ENCODE measurements around the gene OGFOD1. TPM values are rescaled to one million over a fixed set of nuclear protein-coding genes. Genes with fewer than 3 reads are reported as not detected.

OGFOD1 gene
- total RNA-seq, 1 experiment from 2014 or later: 55.5 TPM

DNA sequence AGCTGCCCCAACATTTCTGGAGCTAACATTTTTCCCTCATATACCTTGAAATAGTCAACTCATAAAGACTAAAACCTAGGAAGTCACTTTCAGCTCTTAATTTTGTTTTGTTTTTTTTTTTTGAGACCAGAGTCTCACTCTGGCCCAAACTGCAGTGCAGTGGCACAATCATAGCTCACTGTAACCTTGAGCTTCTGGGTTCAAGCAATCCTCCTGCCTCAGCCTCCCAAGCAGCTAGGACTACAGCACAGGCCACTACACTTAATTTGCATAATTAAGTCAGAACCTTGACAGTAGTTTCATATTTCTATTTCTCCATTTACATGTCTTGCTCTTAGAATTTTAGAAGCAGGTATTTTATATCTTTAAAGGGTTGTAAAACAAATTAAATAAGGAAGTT, 30.7 kb upstream of the OGFOD1 start:
- ATAC-seq (no peak), DNase-seq (no peak)
- H3K79me2 ChIP-seq (ENCODE audit: low read length): peaks cover 91% of the 10 kb centered on the region
- ChIA-PET CTCF (no interaction called here), POLR2A (ENCODE audit: unreplicated experiment) (no interaction called here)
- no peaks in the 10 kb centered on the region for H3K27me3 ChIP-seq (ENCODE audit: low read length)
- H3K4me3 ChIP-seq (ENCODE audit: low read length): no peak overlapping the region
- H3K27ac ChIP-seq (ENCODE audit: low read length): no peak overlapping the region
- intact Hi-C loops (cut with micrococcal nuclease): no loop called here
- no TSS peak for BruUV-seq (replicated peaks)
- no peaks in the 10 kb centered on the region for H3K9me2 ChIP-seq (replicated peaks; ENCODE audit: low read length)
- no peak overlapping the region for H3K9ac ChIP-seq (ENCODE audit: low read length)
- no peak overlapping the region for H2AFZ ChIP-seq (ENCODE audit: low read length)
- no peaks in the 10 kb centered on the region for H3K36me3 ChIP-seq (ENCODE audit: low read depth, low read length)
- H3K4me1 ChIP-seq (ENCODE audit: insufficient read depth, low read length): peaks cover 42% of the 10 kb centered on the region
- no peak overlapping the region for H3K4me2 ChIP-seq (ENCODE audit: low read length)
- no peaks in the 10 kb centered on the region for H3K9me3 ChIP-seq (ENCODE audit: low read length)
- H3F3A ChIP-seq (ENCODE audit: low read length, unreplicated experiment): no peaks in the 10 kb centered on the region
- peaks cover 22% of the 10 kb centered on the region; the same call in 1 of the 2 replicates for H4K20me1 ChIP-seq (ENCODE audit: low read length)
- TF ChIP-seq, protein P1, sequence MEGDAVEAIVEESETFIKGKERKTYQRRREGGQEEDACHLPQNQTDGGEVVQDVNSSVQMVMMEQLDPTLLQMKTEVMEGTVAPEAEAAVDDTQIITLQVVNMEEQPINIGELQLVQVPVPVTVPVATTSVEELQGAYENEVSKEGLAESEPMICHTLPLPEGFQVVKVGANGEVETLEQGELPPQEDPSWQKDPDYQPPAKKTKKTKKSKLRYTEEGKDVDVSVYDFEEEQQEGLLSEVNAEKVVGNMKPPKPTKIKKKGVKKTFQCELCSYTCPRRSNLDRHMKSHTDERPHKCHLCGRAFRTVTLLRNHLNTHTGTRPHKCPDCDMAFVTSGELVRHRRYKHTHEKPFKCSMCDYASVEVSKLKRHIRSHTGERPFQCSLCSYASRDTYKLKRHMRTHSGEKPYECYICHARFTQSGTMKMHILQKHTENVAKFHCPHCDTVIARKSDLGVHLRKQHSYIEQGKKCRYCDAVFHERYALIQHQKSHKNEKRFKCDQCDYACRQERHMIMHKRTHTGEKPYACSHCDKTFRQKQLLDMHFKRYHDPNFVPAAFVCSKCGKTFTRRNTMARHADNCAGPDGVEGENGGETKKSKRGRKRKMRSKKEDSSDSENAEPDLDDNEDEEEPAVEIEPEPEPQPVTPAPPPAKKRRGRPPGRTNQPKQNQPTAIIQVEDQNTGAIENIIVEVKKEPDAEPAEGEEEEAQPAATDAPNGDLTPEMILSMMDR (conservative IDR thresholded peaks at IDR 0.05; ENCODE audit: low read depth, low read length): no peak
- TF ChIP-seq EZH2phosphoT487 (IDR thresholded peaks at IDR 0.05; ENCODE audit: borderline replicate concordance, low read length): no peak
- TF ChIP-seq EZH2 (IDR thresholded peaks at IDR 0.05; ENCODE audit: low read length, unreplicated experiment): no peak

DNA sequence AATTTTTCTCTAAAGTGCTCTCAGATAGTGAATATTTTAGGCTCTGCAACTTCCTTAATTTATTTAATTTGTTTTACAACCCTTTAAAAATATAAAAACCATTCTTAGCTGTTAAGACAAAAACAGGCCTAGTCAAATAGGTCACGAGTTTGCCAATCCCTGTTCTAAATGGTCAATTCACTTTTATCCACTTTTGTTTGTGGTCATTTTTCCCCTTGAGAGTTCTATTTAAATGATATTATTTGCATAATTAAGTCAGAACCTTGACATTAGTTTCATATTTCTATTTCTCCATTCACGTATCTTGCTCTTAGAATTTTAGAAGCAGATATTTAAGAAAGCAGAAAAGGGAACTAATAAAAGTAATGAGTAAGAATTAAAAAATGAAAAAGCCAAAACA, 30.0 kb upstream of the OGFOD1 start:
- BruUV-seq (replicated peaks): no TSS peak

DNA sequence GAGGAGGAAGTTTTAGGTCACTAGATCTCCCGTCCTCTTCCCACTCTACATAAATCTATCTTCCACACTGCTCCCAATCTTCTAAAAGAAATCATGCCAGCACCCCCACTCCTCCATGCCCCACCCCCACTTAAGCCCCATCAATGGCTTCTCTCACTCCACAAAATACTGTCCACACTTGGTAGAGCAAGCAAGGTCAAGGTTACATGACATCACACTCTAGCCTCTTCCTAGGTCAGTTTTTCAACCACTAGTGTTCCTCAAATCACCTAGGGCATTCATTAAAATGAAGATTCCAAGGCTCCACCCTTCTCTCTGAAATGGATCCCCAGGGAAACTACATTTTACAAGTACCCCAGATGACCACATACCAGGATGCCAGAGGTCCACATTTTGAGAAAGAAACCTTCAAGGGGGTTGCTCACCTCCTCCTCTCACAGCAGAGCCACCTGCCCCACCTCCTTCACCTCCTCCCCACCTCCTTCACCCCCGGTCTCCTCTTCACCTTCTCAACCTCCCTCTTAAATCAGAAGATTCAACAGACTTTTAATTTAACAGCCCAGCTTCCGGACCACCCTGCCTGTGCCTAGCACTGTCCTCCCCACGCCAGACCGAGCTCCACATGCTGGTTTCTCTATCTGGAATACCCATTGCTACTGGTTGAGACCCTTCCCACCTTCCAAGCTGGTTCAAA, 29.2 kb upstream of the OGFOD1 start:
- intact Hi-C loops (cut with micrococcal nuclease): no loop called here
- Histone ChIP-seq H3K9ac (ENCODE audit: low read length) (no peak overlapping the region), H3K27me3 (ENCODE audit: low read length) (no peaks in the 10 kb centered on the region), H3K4me1 (ENCODE audit: insufficient read depth, low read length) (peaks cover 47% of the 10 kb centered on the region), H3K4me2 (ENCODE audit: low read length) (peak overlapping the region; percentile 87; the same call in 1 of the 2 replicates), H3F3A (ENCODE audit: low read length, unreplicated experiment) (peaks cover 3% of the 10 kb centered on the region), H3K9me3 (ENCODE audit: low read length) (no peaks in the 10 kb centered on the region), H3K9me2 (replicated peaks; ENCODE audit: low read length) (no peaks in the 10 kb centered on the region), H3K4me3 (ENCODE audit: low read length) (no peak overlapping the region), H2AFZ (ENCODE audit: low read length) (no peak overlapping the region), H4K20me1 (ENCODE audit: low read length) (peaks cover 22% of the 10 kb centered on the region; the same call in 1 of the 2 replicates), H3K79me2 (ENCODE audit: low read length) (peaks cover 77% of the 10 kb centered on the region), H3K27ac (ENCODE audit: low read length) (no peak overlapping the region), H3K36me3 (ENCODE audit: low read depth, low read length) (no peaks in the 10 kb centered on the region)
- CTCF ChIA-PET: no interaction called here
- no TSS peak for BruUV-seq (replicated peaks)
- DNase-seq (no peak), ATAC-seq (no peak)
- POLR2A ChIA-PET (ENCODE audit: unreplicated experiment): no interaction called here
- TF ChIP-seq EZH2 (IDR thresholded peaks at IDR 0.05; ENCODE audit: low read length, unreplicated experiment) (no peak), EZH2phosphoT487 (IDR thresholded peaks at IDR 0.05; ENCODE audit: borderline replicate concordance, low read length) (no peak)
- TF ChIP-seq, protein P1 (conservative IDR thresholded peaks at IDR 0.05; ENCODE audit: low read depth, low read length): no peak

More for the DNA sequence above, 30.0 kb upstream of the OGFOD1 start:
- Histone ChIP-seq H3K27ac (ENCODE audit: low read length) (no peak overlapping the region), H3F3A (ENCODE audit: low read length, unreplicated experiment) (no peaks in the 10 kb centered on the region), H3K27me3 (ENCODE audit: low read length) (no peaks in the 10 kb centered on the region), H3K9ac (ENCODE audit: low read length) (no peak overlapping the region), H3K79me2 (ENCODE audit: low read length) (peaks cover 85% of the 10 kb centered on the region), H3K4me2 (ENCODE audit: low read length) (no peak overlapping the region), H3K4me3 (ENCODE audit: low read length) (no peak overlapping the region), H3K4me1 (ENCODE audit: insufficient read depth, low read length) (peaks cover 47% of the 10 kb centered on the region), H3K36me3 (ENCODE audit: low read depth, low read length) (no peaks in the 10 kb centered on the region), H2AFZ (ENCODE audit: low read length) (no peak overlapping the region), H3K9me3 (ENCODE audit: low read length) (no peaks in the 10 kb centered on the region), H3K9me2 (replicated peaks; ENCODE audit: low read length) (no peaks in the 10 kb centered on the region), H4K20me1 (ENCODE audit: low read length) (peaks cover 22% of the 10 kb centered on the region; the same call in 1 of the 2 replicates)
- TF ChIP-seq EZH2phosphoT487 (IDR thresholded peaks at IDR 0.05; ENCODE audit: borderline replicate concordance, low read length) (no peak), EZH2 (IDR thresholded peaks at IDR 0.05; ENCODE audit: low read length, unreplicated experiment) (no peak)
- CTCF ChIA-PET: no interaction called here
- no peak for DNase-seq
- ATAC-seq: no peak
- POLR2A ChIA-PET (ENCODE audit: unreplicated experiment): no interaction called here
- intact Hi-C loops (cut with micrococcal nuclease): no loop called here

Data from PC-3 (cell line).